GM23248 (cell line): Measurements from ENCODE around the gene ASPRV1. TPM values are rescaled to one million over a fixed set of nuclear protein-coding genes. Genes with fewer than 3 reads are reported as not detected.

Experiments used
- DNase-seq: peaks from one replicate; pipeline ENCODE4 v3.0.0-alpha.2; 2015
- H2AFZ ChIP-seq: fragments of 200-600 bp; sonication (generic); 2 replicates; pipeline ENCODE4 v1.6.1; 2016; ENCODE audit warnings: antibody characterized with exemption
- H3F3A ChIP-seq: fragments of 200-600 bp; sonication (generic); 2 replicates; pipeline ENCODE4 v1.6.1; 2016; ENCODE audit warnings: mild to moderate bottlenecking, antibody characterized with exemption, mixed run types; ENCODE audit not compliant: insufficient read depth
- H3K27ac ChIP-seq: fragments of 200-600 bp; sonication (generic); 2 replicates; pipeline ENCODE4 v1.5.1; 2016; ENCODE audit warnings: mild to moderate bottlenecking
- H3K27me3 ChIP-seq: fragments of 200-600 bp; sonication (generic); replicated peaks from 2 replicates; pipeline ENCODE4 v1.6.1; 2016; ENCODE audit warnings: mild to moderate bottlenecking; ENCODE audit not compliant: insufficient read depth
- H3K36me3 ChIP-seq: fragments of 200-600 bp; sonication (generic); 2 replicates; pipeline ENCODE4 v1.6.1; 2016; ENCODE audit warnings: low read depth, mild to moderate bottlenecking
- H3K4me1 ChIP-seq: fragments of 200-600 bp; sonication (generic); 2 replicates; pipeline ENCODE4 v1.6.1; 2016; ENCODE audit warnings: mild to moderate bottlenecking; ENCODE audit not compliant: insufficient read depth
- H3K4me2 ChIP-seq: fragments of 200-600 bp; sonication (generic); one replicate; pipeline ENCODE4 v1.6.1; 2016; ENCODE audit warnings: mild to moderate bottlenecking; ENCODE audit not compliant: unreplicated experiment
- H3K4me3 ChIP-seq: fragments of 200-600 bp; sonication (generic); 2 replicates; pipeline ENCODE4 v1.5.1; 2016; ENCODE audit warnings: mild to moderate bottlenecking
- H3K79me2 ChIP-seq: fragments of 200-600 bp; sonication (generic); 2 replicates; pipeline ENCODE4 v1.6.1; 2016; ENCODE audit warnings: mild to moderate bottlenecking; ENCODE audit not compliant: insufficient read depth
- H3K9ac ChIP-seq: fragments of 200-600 bp; sonication (generic); 2 replicates; pipeline ENCODE4 v1.6.1; 2016; ENCODE audit warnings: mild to moderate bottlenecking
- H3K9me2 ChIP-seq: fragments of 200-600 bp; sonication (generic); 2 replicates; pipeline ENCODE4 v1.6.1; 2016; ENCODE audit warnings: mixed run types, mild to moderate bottlenecking, moderate library complexity; ENCODE audit not compliant: insufficient read depth
- H3K9me3 ChIP-seq: fragments of 200-600 bp; sonication (generic); one replicate; pipeline ENCODE4 v1.6.1; 2017; ENCODE audit warnings: low read depth
- H4K20me1 ChIP-seq: fragments of 200-600 bp; sonication (generic); 2 replicates; pipeline ENCODE4 v1.6.0; 2016; ENCODE audit not compliant: insufficient read depth
- EZH2 ChIP-seq: fragments of 200-600 bp; sonication (generic); IDR thresholded peaks from 2 replicates; pipeline ENCODE4 v1.6.1; 2018; ENCODE audit warnings: antibody characterized with exemption, mild to moderate bottlenecking; ENCODE audit not compliant: insufficient read depth, poor library complexity, severe bottlenecking
- EZH2phosphoT487 ChIP-seq: fragments of 200-600 bp; sonication (generic); IDR thresholded peaks from 2 replicates; pipeline ENCODE4 v1.6.1; 2018; ENCODE audit warnings: antibody characterized with exemption, moderate library complexity, mild to moderate bottlenecking, low read depth; ENCODE audit not compliant: insufficient read depth
- WGBS, 2 experiments: methylation state at CpG; one replicate each; pipeline ENCODE4 v1.1.6; 2015 to 2017; ENCODE audit warnings: low lambda C conversion rate in 2 of 2, low coverage in 1 of 2; ENCODE audit errors: missing lambda C conversion rate in 2 of 2; 5-methylcytosine and 5-hydroxymethylcytosine counted together
- in situ Hi-C: fragments of 300-500 bp; cut with MboI; formaldehyde crosslinking; loops from 2 replicates; pipeline ENCODE4 v1.15.0; 2020
- polyA plus RNA-seq: library from polyadenylated mRNA; unstranded; fragments of >200 nt; fragmentation: Nextera tagmentation; extraction: Ambion mirVana; gene quantifications from 2 replicates; pipeline ENCODE4 v1.2.1, GENCODE V29; 2016
- total RNA-seq: library from RNA; depleted of rRNA; stranded (reverse); fragments of >200 nt; shearing (Covaris generic); gene quantifications from 2 replicates; pipeline ENCODE4 v1.2.3, GENCODE V29; 2014

Gene ASPRV1
- total and polyA plus RNA-seq, 2 experiments from 2014 or later: 0.24 to 0.86 TPM

GRCh38 chr2:69964353-69964841 lies 3.0 kb upstream of the ASPRV1 start:
- no peaks in the 10 kb centered on the region for H4K20me1 ChIP-seq
- WGBS, 2 experiments: 86 to 89% methylated on average over 7 of the region's 7 CpGs
- DNase-seq: no peak
- no peaks in the 10 kb centered on the region for H3K4me1 ChIP-seq
- no peak overlapping the region for H3K27ac ChIP-seq
- no peaks in the 10 kb centered on the region for H3K79me2 ChIP-seq
- H3K9me3 ChIP-seq: no peaks in the 10 kb centered on the region
- in situ Hi-C loops: no loop called here
- H3K36me3 ChIP-seq: no peaks in the 10 kb centered on the region
- no peaks in the 10 kb centered on the region for H3K9me2 ChIP-seq
- no peak overlapping the region for H3K9ac ChIP-seq
- H2AFZ ChIP-seq: no peak overlapping the region
- no peak overlapping the region for H3K4me3 ChIP-seq
- no peak overlapping the region for H3K4me2 ChIP-seq
- no peak for TF ChIP-seq EZH2phosphoT487
- TF ChIP-seq EZH2: no peak
- H3F3A ChIP-seq: no peaks in the 10 kb centered on the region
- peaks cover 7% of the 10 kb centered on the region; the same call in 1 of the 2 replicates for H3K27me3 ChIP-seq

GRCh38 chr2:69962986-69963730 lies 1.7 kb upstream of the ASPRV1 start:
- in situ Hi-C loops: no loop called here
- Histone ChIP-seq H4K20me1 (no peaks in the 10 kb centered on the region), H3K9me2 (no peaks in the 10 kb centered on the region), H3K4me3 (no peak overlapping the region), H3K36me3 (no peaks in the 10 kb centered on the region), H2AFZ (no peak overlapping the region), H3K27me3 (peaks cover 15% of the 10 kb centered on the region; the same call in 1 of the 2 replicates), H3K27ac (no peak overlapping the region), H3F3A (no peaks in the 10 kb centered on the region), H3K4me2 (no peak overlapping the region), H3K4me1 (no peaks in the 10 kb centered on the region), H3K9me3 (no peaks in the 10 kb centered on the region), H3K9ac (no peak overlapping the region), H3K79me2 (no peaks in the 10 kb centered on the region)
- TF ChIP-seq EZH2phosphoT487 (no peak), EZH2 (no peak)
- DNase-seq: no peak
- 92 to 94% methylated on average over 8 of the region's 8 CpGs for WGBS, 2 experiments

- 68 to 69% methylated on average over 4 to 6 of the region's 6 CpGs for WGBS, 2 experiments
- in situ Hi-C loops: no loop called here
Measured at GRCh38 chr2:69960821-69961220, 610 bp downstream of the ASPRV1 start.

GRCh38 chr2:69959425-69959824 lies 2.0 kb downstream of the ASPRV1 start:
- no peak for DNase-seq
- Histone ChIP-seq H3K27me3 (peaks cover 15% of the 10 kb centered on the region; the same call in 1 of the 2 replicates), H3K9me2 (no peaks in the 10 kb centered on the region), H3K27ac (no peak overlapping the region), H3K9me3 (no peaks in the 10 kb centered on the region), H3K4me3 (no peak overlapping the region), H3K36me3 (no peaks in the 10 kb centered on the region), H3K4me2 (no peak overlapping the region), H4K20me1 (no peaks in the 10 kb centered on the region), H3K9ac (no peak overlapping the region), H3K4me1 (no peaks in the 10 kb centered on the region), H3F3A (no peaks in the 10 kb centered on the region), H3K79me2 (no peaks in the 10 kb centered on the region), H2AFZ (no peak overlapping the region)
- in situ Hi-C loops: no loop called here
- WGBS, 2 experiments: 64% methylated on average over 5 of the region's 5 CpGs
- no peak for TF ChIP-seq EZH2phosphoT487
- no peak for TF ChIP-seq EZH2

More at GRCh38 chr2:69960821-69961220, 610 bp downstream of the ASPRV1 start:
- Histone ChIP-seq H3K9ac (no peak overlapping the region), H2AFZ (no peak overlapping the region), H3F3A (no peaks in the 10 kb centered on the region), H3K79me2 (no peaks in the 10 kb centered on the region), H3K36me3 (no peaks in the 10 kb centered on the region), H3K4me2 (no peak overlapping the region), H3K4me3 (no peak overlapping the region), H3K9me3 (no peaks in the 10 kb centered on the region), H3K27ac (no peak overlapping the region), H3K9me2 (no peaks in the 10 kb centered on the region), H3K4me1 (no peaks in the 10 kb centered on the region), H4K20me1 (no peaks in the 10 kb centered on the region), H3K27me3 (peaks cover 15% of the 10 kb centered on the region; the same call in 1 of the 2 replicates)
- no peak for DNase-seq
- TF ChIP-seq EZH2phosphoT487: no peak
- TF ChIP-seq EZH2: no peak
